ENCODE measurements around the gene PCNT.

DNA sequence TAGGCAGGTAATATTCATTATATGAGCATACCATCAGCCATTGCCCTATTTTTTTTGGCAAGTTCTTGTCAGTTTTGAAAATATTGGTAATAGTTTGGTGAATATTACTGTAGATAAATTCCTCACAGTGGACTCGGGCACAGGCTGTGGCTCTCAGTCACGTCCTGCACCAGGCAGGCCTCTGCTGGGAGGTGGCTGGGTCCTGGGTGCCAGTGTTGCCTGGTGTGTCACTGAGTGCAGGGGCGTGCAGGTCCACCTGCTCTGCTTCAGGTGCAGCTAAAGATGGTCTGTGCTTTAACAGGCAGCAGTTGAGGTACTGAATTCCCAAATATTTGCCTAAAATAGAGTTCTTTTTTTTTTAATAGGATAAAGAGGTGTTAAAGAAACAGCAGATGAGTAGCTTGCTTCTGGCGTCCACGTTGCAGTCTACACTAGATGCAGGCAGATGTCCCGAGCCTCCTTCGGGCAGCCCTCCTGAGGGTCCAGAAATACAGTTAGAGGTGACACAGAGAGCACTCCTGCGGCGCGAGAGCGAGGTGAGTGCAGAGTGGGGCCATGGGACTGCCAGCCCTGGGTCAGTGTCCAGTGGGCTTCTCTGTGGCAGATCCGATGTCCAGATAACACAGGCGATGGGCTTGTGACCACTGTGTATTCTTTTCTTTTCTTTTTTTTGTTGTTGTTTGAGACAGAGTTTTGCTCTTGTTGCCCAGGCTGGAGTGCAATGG lies 77.4 kb downstream of the PCNT start:
- TF ChIP-seq EP300 (conservative IDR thresholded peaks at IDR 0.05; ENCODE audit: poor library complexity, severe bottlenecking) (no peak), SMC3 (conservative IDR thresholded peaks at IDR 0.05; ENCODE audit: poor library complexity) (no peak)
